Liver (tissue), 3 donors: ENCODE data around the gene BEND3.

Source experiments
- EGR1 ChIP-seq, 2 donors: IDR thresholded peaks; 2 replicates each; pipeline ENCODE4 v1.6.1; 2016 to 2018; ENCODE audit warnings: antibody characterized with exemption in 2 of 2, low read depth in 2 of 2
- FOXA1 ChIP-seq: IDR thresholded peaks from 2 replicates; pipeline ENCODE4 v1.6.1; 2016; ENCODE audit warnings: antibody characterized with exemption
- GABPA ChIP-seq, 2 donors: IDR thresholded peaks in 1 of 2; conservative IDR thresholded peaks in 1 of 2; 2 replicates each; pipeline ENCODE4 v1.6.1; 2016; ENCODE audit warnings: antibody characterized with exemption in 2 of 2, mild to moderate bottlenecking in 1 of 2, moderate library complexity in 1 of 2
- JUND ChIP-seq, 2 donors: IDR thresholded peaks; 2 replicates each; pipeline ENCODE4 v1.6.1; 2016; ENCODE audit warnings: antibody characterized with exemption in 2 of 2
- SP1 ChIP-seq: IDR thresholded peaks from 2 replicates; pipeline ENCODE4 v1.6.1; 2018; ENCODE audit warnings: antibody characterized with exemption, mild to moderate bottlenecking
- TAF1 ChIP-seq: conservative IDR thresholded peaks from 2 replicates; pipeline ENCODE4 v1.6.1; 2016; ENCODE audit warnings: antibody characterized with exemption, mild to moderate bottlenecking
- TF ChIP-seq, protein P1 (sequence below): fragments of 150-350 bp; IDR thresholded peaks from 2 replicates; pipeline ENCODE4 v1.5.1; 2017; ENCODE audit warnings: improper control_type of control experiment, low read depth, low read length; ENCODE audit not compliant: missing input control
- TF ChIP-seq, protein P2 (sequence below): IDR thresholded peaks from 2 replicates; pipeline ENCODE4 v1.6.1; 2016; ENCODE audit warnings: antibody characterized with exemption
- TF ChIP-seq, protein P3 (sequence below): IDR thresholded peaks from 2 replicates; pipeline ENCODE4 v1.6.1; 2016; ENCODE audit warnings: antibody characterized with exemption
- TF ChIP-seq, protein P4 (sequence below): IDR thresholded peaks from 2 replicates; pipeline ENCODE4 v1.6.1; 2016; ENCODE audit warnings: antibody characterized with exemption
- TF ChIP-seq, protein P5 (sequence below): IDR thresholded peaks from 2 replicates; pipeline ENCODE4 v1.6.1; 2016; ENCODE audit warnings: antibody characterized with exemption, mild to moderate bottlenecking
- donor health status: healthy.
- donor health status: healthy.

DNA sequence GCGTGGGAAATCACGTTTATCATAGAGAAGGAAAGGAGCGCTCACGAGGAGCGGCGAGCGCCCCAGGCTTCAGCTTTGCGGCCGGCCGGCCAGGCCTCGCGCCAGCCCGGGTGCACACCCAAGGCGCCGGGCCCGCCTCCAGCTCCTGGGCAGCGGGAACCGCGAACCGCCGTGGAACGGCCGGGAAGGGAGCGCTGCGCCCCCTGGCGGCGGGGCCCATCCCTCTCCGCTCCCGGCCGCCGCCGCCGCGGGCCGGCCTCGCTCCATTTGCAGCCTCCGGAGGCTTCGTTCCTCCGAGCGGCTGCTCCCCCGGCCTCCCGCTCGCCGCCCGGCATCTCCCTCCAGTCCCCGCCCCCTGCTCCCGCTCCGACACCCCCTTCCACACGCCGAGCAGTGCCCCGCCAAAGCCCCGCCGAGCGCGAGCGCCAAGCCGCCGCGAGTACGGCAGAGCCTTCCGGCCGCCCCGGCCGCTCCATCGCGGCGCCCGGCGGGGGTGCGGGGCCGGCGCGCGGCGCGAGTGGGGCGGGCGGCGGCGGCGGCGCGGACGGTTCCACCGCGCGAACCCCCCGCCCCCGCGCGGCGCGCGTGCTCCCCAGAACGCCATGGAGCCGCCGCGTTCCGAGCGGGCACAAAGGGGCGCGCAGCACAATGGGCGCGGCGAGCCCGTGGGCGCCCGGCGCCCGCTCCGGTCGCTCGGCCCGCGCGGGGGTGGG lies 946 bp downstream of the BEND3 start:
- TF ChIP-seq, protein P1, sequence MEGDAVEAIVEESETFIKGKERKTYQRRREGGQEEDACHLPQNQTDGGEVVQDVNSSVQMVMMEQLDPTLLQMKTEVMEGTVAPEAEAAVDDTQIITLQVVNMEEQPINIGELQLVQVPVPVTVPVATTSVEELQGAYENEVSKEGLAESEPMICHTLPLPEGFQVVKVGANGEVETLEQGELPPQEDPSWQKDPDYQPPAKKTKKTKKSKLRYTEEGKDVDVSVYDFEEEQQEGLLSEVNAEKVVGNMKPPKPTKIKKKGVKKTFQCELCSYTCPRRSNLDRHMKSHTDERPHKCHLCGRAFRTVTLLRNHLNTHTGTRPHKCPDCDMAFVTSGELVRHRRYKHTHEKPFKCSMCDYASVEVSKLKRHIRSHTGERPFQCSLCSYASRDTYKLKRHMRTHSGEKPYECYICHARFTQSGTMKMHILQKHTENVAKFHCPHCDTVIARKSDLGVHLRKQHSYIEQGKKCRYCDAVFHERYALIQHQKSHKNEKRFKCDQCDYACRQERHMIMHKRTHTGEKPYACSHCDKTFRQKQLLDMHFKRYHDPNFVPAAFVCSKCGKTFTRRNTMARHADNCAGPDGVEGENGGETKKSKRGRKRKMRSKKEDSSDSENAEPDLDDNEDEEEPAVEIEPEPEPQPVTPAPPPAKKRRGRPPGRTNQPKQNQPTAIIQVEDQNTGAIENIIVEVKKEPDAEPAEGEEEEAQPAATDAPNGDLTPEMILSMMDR: peak; percentile 89
- no peak for TF ChIP-seq TAF1
- TF ChIP-seq, protein P2, sequence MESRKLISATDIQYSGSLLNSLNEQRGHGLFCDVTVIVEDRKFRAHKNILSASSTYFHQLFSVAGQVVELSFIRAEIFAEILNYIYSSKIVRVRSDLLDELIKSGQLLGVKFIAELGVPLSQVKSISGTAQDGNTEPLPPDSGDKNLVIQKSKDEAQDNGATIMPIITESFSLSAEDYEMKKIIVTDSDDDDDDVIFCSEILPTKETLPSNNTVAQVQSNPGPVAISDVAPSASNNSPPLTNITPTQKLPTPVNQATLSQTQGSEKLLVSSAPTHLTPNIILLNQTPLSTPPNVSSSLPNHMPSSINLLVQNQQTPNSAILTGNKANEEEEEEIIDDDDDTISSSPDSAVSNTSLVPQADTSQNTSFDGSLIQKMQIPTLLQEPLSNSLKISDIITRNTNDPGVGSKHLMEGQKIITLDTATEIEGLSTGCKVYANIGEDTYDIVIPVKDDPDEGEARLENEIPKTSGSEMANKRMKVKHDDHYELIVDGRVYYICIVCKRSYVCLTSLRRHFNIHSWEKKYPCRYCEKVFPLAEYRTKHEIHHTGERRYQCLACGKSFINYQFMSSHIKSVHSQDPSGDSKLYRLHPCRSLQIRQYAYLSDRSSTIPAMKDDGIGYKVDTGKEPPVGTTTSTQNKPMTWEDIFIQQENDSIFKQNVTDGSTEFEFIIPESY: no peak
- no peak for TF ChIP-seq EGR1 (IDR thresholded peaks at IDR 0.05; ENCODE audit: low read depth in 2 of 2)
- no peak for TF ChIP-seq JUND (IDR thresholded peaks at IDR 0.05)
- no peak for TF ChIP-seq GABPA (IDR thresholded peaks at IDR 0.05 in 1 of 2, conservative IDR thresholded peaks at IDR 0.05 in 1 of 2)
- TF ChIP-seq, protein P3, sequence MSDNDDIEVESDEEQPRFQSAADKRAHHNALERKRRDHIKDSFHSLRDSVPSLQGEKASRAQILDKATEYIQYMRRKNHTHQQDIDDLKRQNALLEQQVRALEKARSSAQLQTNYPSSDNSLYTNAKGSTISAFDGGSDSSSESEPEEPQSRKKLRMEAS: no peak
- TF ChIP-seq, protein P4, sequence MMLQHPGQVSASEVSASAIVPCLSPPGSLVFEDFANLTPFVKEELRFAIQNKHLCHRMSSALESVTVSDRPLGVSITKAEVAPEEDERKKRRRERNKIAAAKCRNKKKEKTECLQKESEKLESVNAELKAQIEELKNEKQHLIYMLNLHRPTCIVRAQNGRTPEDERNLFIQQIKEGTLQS: no peak
- TF ChIP-seq SP1: no peak
- TF ChIP-seq, protein P5, sequence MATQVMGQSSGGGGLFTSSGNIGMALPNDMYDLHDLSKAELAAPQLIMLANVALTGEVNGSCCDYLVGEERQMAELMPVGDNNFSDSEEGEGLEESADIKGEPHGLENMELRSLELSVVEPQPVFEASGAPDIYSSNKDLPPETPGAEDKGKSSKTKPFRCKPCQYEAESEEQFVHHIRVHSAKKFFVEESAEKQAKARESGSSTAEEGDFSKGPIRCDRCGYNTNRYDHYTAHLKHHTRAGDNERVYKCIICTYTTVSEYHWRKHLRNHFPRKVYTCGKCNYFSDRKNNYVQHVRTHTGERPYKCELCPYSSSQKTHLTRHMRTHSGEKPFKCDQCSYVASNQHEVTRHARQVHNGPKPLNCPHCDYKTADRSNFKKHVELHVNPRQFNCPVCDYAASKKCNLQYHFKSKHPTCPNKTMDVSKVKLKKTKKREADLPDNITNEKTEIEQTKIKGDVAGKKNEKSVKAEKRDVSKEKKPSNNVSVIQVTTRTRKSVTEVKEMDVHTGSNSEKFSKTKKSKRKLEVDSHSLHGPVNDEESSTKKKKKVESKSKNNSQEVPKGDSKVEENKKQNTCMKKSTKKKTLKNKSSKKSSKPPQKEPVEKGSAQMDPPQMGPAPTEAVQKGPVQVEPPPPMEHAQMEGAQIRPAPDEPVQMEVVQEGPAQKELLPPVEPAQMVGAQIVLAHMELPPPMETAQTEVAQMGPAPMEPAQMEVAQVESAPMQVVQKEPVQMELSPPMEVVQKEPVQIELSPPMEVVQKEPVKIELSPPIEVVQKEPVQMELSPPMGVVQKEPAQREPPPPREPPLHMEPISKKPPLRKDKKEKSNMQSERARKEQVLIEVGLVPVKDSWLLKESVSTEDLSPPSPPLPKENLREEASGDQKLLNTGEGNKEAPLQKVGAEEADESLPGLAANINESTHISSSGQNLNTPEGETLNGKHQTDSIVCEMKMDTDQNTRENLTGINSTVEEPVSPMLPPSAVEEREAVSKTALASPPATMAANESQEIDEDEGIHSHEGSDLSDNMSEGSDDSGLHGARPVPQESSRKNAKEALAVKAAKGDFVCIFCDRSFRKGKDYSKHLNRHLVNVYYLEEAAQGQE: no peak
- TF ChIP-seq FOXA1: no peak
